GM23248 (cell line): ENCODE measurements around the gene TBX21.

Source experiments
- EZH2 ChIP-seq: fragments of 200-600 bp; sonication (generic); IDR thresholded peaks from 2 replicates; pipeline ENCODE4 v1.6.1; 2018; ENCODE audit warnings: antibody characterized with exemption, mild to moderate bottlenecking; ENCODE audit not compliant: insufficient read depth, poor library complexity, severe bottlenecking
- EZH2phosphoT487 ChIP-seq: fragments of 200-600 bp; sonication (generic); IDR thresholded peaks from 2 replicates; pipeline ENCODE4 v1.6.1; 2018; ENCODE audit warnings: antibody characterized with exemption, moderate library complexity, mild to moderate bottlenecking, low read depth; ENCODE audit not compliant: insufficient read depth

DNA sequence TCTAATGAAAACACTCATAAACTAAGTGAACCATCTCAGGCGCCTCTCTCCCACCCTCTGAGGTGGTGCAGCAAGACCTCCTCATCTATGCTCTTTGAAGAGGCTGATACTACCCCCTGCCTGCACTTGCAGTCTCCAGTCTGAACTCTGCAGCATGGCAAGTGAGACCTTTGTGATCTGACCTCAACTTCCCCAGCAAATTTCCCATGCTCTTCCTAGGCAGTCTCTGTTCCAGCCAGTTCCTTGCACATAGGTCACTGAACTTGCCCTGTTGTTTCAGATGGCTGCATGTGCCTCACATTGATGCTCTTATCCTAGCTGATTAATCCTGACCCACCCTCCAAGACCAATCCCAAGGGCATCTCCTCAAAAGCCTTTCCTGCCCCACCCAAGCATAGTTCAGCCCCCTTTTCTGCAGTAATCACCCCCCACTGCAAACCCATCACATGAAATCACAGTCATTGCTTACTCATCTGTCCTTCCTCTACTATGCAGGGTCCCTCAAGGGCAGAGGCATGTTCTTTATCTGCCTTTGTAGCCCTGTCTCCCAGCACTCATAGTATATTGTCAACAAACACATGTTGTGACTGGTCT lies 42.0 kb downstream of the TBX21 start:
- TF ChIP-seq EZH2 (no peak), EZH2phosphoT487 (no peak)
